Stimulated activated CD8-positive, alpha-beta memory T cell treated with anti-CD3 and anti-CD28 coated beads, Interleukin-7, amount 100 ng/mL, for 48 hours (primary cell): Measurements from ENCODE around the gene HMCN1.

ENCODE experiments used
- DNase-seq, 2 donors: peaks; one replicate each; pipeline ENCODE4 v3.0.0-alpha.2; 2020; ENCODE audit warnings: low read depth in 1 of 2; ENCODE audit errors: extremely low read depth in 1 of 2

The HMCN1 gene

GRCh38 chr1:185803241-185803640 is 69.0 kb downstream of the HMCN1 start:
- no peak for DNase-seq

DNA sequence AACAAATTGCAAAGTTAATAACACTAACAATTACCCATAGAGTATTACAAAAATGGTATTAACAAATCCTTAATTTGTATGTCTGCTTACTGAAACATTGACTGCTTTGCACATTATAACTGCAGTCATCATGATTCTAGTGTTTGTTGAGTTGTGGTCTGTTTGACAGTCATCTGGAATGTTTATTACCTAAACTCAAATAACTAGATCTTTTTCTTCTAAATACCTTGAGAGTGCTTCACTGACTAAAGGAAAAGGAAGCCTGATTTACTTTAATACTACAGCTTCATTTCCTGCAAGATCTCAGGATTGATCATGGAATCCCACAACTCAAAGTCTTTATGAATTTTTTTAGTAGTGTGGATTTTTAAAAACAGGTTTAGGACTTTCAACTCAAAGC is 70.0 kb downstream of the HMCN1 start:
- DNase-seq = no peak

DNA sequence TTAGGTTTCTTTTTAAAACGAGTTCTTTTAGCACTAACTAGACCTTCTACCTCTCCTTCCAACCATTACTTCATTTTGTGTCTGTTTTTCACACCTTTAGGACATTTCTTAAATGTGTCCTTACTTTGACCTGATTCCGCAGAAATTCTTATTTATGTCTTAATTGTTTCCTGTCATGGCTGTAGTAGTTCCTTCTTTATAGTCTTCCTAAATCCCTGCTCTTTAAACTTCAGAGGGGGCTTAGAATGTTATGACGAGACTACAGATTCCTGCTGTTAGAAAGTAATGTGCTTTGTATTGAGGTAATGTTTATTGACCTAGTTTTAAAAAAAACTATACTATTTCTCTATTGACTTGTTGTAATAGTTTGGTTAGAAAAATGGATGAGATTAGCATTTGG is 70.4 kb downstream of the HMCN1 start:
- DNase-seq = no peak

DNA sequence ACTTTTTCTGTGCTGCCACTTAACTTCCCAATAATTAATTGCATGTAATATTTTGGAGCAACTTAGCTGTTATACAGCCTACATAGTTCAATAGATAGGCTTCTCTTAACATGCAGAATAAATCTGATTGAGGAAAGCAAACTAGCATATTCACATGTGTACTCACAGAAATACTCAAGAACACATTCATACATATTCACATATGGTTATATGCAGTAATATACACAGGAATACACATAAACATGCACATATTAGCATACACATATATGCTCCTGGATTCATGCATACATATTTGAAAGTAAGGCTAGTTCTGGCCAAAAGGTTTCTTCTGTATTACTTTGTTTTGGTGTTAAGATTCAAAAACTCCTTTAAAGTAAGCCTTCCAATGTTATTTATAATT is 73.1 kb downstream of the HMCN1 start:
- DNase-seq = no peak

GRCh38 chr1:185808631-185809030 is 74.4 kb downstream of the HMCN1 start:
- DNase-seq = no peak

GRCh38 chr1:185811073-185811709 is 77.0 kb downstream of the HMCN1 start:
- DNase-seq = no peak

DNA sequence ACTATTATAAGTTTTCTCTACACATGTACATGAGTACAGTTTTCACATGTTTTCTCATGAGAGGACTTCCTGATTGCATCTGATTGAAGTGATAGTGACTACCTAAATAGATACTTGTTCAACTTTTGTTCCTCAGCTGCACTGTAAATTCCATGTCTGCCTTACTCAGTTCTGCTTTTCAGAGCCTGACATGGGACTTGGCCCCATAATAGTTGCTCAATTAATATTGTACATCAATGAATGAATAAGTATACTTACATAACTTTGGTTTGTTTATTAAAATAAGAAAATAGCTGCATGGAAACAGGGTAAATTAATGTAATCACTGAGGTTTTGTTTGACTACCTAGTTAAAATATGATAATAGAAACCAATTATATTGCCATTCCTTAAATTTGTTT is 78.7 kb downstream of the HMCN1 start:
- DNase-seq = no peak

- DNase-seq = no peak
Measured at GRCh38 chr1:185813401-185813979, 79.3 kb downstream of the HMCN1 start.

DNA sequence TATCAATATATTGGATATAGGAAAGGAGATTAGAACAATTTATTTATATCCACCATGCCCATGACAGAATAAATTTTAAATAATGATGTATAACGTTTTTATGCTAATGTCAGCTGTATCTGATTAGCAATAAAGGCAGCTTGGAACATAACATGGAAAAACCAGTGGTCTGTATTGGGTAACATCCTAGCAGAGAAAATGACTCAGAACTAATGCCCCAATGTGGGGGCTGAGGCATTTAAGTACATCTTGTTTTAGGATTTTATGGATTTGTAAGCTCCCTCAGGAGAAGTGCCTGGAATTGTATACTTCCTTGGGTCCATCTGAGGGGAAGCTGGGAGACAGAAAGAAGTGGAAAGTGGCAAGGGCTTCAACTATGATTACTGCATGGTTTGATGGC is 82.3 kb downstream of the HMCN1 start:
- DNase-seq = no peak

GRCh38 chr1:185819798-185820197 is 85.6 kb downstream of the HMCN1 start:
- DNase-seq = no peak

DNA sequence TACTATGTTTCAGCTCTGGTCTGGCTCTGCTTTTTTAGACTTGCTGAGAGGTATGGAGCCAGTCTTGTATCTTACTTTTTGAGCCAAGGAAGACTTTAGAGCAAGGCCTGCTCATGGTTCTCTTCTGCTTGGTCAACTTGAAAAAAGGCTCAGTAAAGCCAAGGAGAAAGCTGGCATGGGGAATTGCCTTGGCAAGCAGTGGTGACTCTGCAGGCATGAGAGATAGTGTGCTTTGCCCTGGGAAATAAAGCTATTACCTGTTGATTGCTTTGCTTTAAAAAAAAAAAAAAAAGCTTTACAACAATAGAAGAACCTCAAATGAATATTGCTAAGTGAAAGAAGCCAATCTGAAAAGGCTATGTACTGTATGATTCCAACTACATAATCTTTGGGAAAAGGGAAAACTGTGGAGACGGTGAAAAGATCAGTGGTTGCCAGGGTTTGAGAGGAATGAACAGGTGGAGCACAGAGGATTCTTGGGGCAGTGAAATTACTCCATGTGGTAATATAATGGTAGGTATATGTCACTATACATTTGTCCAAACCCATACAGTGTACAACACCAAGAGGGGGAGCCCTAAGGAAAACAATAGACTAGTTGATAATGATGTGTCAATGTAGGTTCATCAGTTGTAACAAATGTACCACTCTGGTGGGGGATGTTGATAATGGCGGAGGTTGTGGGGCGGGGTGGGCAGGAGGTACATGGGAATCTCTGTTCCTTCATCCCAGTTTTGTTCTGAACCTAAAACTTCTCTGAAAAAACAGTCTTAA is 87.6 kb downstream of the HMCN1 start:
- DNase-seq = no peak

- DNase-seq = no peak
Measured at GRCh38 chr1:185823467-185823866, 89.3 kb downstream of the HMCN1 start.

- no peak for DNase-seq
Measured at GRCh38 chr1:185824106-185824505, 89.9 kb downstream of the HMCN1 start.

- no peak for DNase-seq
Measured at GRCh38 chr1:185825556-185825955, 91.4 kb downstream of the HMCN1 start.

GRCh38 chr1:185834371-185834905 is 100.2 kb downstream of the HMCN1 start:
- no peak for DNase-seq

- DNase-seq = no peak
Measured at GRCh38 chr1:185835191-185835590, 101.0 kb downstream of the HMCN1 start.

GRCh38 chr1:185837711-185838110 is 103.5 kb downstream of the HMCN1 start:
- DNase-seq = no peak

- no peak for DNase-seq
Measured at GRCh38 chr1:185838111-185838510, 103.9 kb downstream of the HMCN1 start.

- no peak for DNase-seq
Measured at GRCh38 chr1:185840880-185841279, 106.7 kb downstream of the HMCN1 start.

DNA sequence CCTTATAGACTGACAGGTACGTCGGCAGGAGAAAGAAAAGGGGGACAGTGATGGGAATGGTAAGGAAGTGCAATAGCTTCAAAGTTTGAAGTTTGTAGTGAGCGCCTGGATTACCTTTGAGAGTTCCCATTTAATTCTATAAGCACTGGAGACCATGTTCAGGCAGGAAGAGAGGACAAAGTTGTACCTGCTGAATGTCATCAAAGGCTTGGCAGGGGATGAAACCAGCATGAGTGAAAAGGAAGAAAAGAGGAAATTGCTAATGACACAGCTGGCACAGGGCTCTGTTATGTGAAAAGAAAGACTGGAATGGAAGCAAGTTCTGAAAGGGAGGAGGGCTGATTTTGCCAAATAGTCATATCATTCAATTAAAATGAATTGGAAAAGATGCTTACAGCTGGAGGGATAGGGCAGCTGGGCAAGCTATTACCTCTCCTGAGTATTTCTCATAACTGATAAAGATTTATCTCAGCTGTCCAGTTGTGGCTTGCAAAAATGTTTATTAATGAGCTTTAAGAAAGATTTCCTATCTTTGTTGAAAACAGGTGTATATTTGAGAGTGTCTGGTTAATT is 109.2 kb downstream of the HMCN1 start:
- no peak for DNase-seq

DNA sequence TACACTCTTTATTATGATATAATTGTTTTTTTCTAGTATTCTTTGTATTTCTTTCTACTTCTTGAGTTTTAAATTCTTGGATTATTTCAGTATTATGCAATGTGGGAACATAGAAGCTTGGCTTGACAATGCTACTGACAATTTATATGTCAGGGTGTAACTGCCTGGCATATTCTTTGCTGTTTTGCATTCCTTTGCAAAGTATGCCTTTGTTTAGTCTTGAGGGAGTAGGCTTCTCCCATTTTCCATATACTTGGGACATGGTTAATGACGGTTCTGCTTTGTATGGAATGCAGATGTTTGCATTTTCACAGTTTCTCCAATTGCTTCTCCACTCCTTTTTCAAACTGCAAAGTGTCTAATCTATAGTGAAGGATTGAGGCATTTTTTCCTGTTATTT is 109.8 kb downstream of the HMCN1 start:
- no peak for DNase-seq
